H1 (cell line): ENCODE measurements around the gene SLC38A10. TPM values are rescaled to one million over a fixed set of nuclear protein-coding genes. Genes with fewer than 3 reads are reported as not detected.

Experiments used
- CHD7 ChIP-seq: fragments of 300-600 bp; sonication (generic); IDR thresholded peaks from 2 replicates; pipeline ENCODE4 v1.7.1; 2012; ENCODE audit warnings: low read length, moderate library complexity, mild to moderate bottlenecking, inconsistent platforms; ENCODE audit not compliant: insufficient replicate concordance
- CTBP2 ChIP-seq: IDR thresholded peaks from 2 replicates; pipeline ENCODE4 v1.7.0; 2011; ENCODE audit warnings: borderline replicate concordance, mild to moderate bottlenecking, moderate library complexity, mixed read lengths, low read length; ENCODE audit not compliant: insufficient read depth, insufficient read length
- PHF8 ChIP-seq: fragments of 200-600 bp; sonication (generic); conservative IDR thresholded peaks from 2 replicates; pipeline ENCODE4 v1.7.1; 2012; ENCODE audit warnings: low read depth, mild to moderate bottlenecking, inconsistent platforms, low read length, moderate library complexity
- SAP30 ChIP-seq: fragments of 300-600 bp; sonication (generic); IDR thresholded peaks from 2 replicates; pipeline ENCODE4 v1.7.1; 2012; ENCODE audit warnings: low read length, moderate library complexity, mild to moderate bottlenecking, inconsistent platforms; ENCODE audit not compliant: insufficient read depth, insufficient replicate concordance
- SIN3A ChIP-seq, 2 experiments: IDR thresholded peaks in 1 of 2; conservative IDR thresholded peaks in 1 of 2; 2 replicates each; pipeline ENCODE4 v1.6.1; 2011 to 2012; ENCODE audit warnings: low read length in 2 of 2, improper control_type of control experiment in 1 of 2, low read depth in 1 of 2, mild to moderate bottlenecking in 1 of 2
- SP4 ChIP-seq: IDR thresholded peaks from 2 replicates; pipeline ENCODE4 v1.6.1; 2012; ENCODE audit warnings: low read length, inconsistent platforms
- TAF1 ChIP-seq: IDR thresholded peaks from 2 replicates; pipeline ENCODE4 v1.6.1; 2011; ENCODE audit warnings: mild to moderate bottlenecking, low read depth, low read length
- TAF7 ChIP-seq: optimal IDR thresholded peaks from 2 replicates; pipeline ENCODE3; 2011; ENCODE audit warnings: low read depth, mild to moderate bottlenecking, inconsistent platforms, low read length, moderate library complexity, borderline replicate concordance
- polyA plus RNA-seq, 7 experiments: library from polyadenylated mRNA; depleted of rRNA in 3 of 7; stranded (reverse) in 5 of 7; unstranded in 2 of 7; fragments of >200 nt in 5 of 7; fragments of 200-250 nt in 2 of 7; gene quantifications; 1 replicate in 5 of 7; 2 replicates in 1 of 7; 4 replicates in 1 of 7; pipeline versions ENCODE4 v1.2.1 to v1.2.3, GENCODE V29; 2011 to 2013; ENCODE audit warnings: missing spikeins in 2 of 7, mixed read lengths in 2 of 7
- total RNA-seq: library from RNA; stranded (reverse); fragmentation: NEBNext Ultra II Directional; extraction: Animal tissue kit (Norgen Biotek cat#: 25700); gene quantifications from 2 replicates; pipeline ENCODE4 v1.2.1, GENCODE V29; 2021

Gene SLC38A10
- total and polyA plus RNA-seq, 2 of the 8 experiments (the other 6 are each of a cell fraction or from before 2014, with no cell fraction given) = 26.4 to 41.0 TPM

GRCh38 chr17:81274471-81274855 is 20.6 kb downstream of the SLC38A10 start (continued):
- no peak for TF ChIP-seq CHD7
- no peak for TF ChIP-seq CTBP2
- TF ChIP-seq TAF1 = no peak
- TF ChIP-seq SIN3A (conservative IDR thresholded peaks at IDR 0.05 in 1 of 2, IDR thresholded peaks at IDR 0.05 in 1 of 2; ENCODE audit: low read depth in 1 of 2, low read length in 2 of 2) = no peak
- TF ChIP-seq SAP30 = no peak
- no peak for TF ChIP-seq SP4
- no peak for TF ChIP-seq PHF8
- TF ChIP-seq TAF7 = no peak
